ENCODE measurements around the gene IQCB1.

The IQCB1 gene

DNA sequence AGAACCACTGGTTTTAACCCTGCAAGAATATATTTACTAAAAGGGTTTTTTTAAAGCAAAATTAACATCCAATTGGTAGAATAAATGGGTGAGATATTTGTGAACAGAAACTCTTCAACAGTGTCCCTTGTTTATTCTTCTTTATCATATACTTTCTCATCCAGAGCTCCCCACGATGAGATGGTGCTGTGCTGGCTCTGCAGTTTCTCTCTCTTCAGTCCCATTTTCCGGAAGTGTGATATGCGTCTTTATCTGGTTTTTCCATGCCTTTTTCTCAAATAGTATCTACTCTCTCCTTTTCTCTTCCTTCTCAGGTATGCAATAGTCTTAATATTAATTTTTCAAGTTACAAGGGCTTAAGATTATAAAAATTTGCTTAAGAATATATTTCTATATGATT lies 1.6 kb upstream of the IQCB1 start:
- Histone ChIP-seq H3K4me3 (ENCODE audit: low read length, poor library complexity, severe bottlenecking) (peak overlapping the region; percentile 92), H3K36me3 (ENCODE audit: insufficient read depth, low read length) (no peaks in the 10 kb centered on the region), H2AFZ (ENCODE audit: low read length) (peak overlapping the region; percentile 79; the same call in 1 of the 2 replicates), H3K79me2 (ENCODE audit: insufficient read depth, low read length) (peaks cover 72% of the 10 kb centered on the region), H3K9me3 (ENCODE audit: insufficient read depth, low read depth, low read length) (no peaks in the 10 kb centered on the region), H3K9me2 (replicated peaks; ENCODE audit: low read depth, low read length) (no peaks in the 10 kb centered on the region), H3K4me2 (ENCODE audit: low read depth, low read length, poor library complexity, severe bottlenecking) (peak overlapping the region; percentile 92), H3K27me3 (ENCODE audit: insufficient read depth, low read length, poor library complexity, severe bottlenecking) (no peaks in the 10 kb centered on the region), H4K20me1 (ENCODE audit: insufficient read depth, low read length, poor library complexity, severe bottlenecking) (peaks cover 13% of the 10 kb centered on the region), H3K4me1 (ENCODE audit: insufficient read depth, low read length, poor library complexity, severe bottlenecking) (peaks cover 57% of the 10 kb centered on the region), H3K9ac (ENCODE audit: low read depth, low read length, poor library complexity, severe bottlenecking) (peak overlapping the region; percentile 90), H3F3A (ENCODE audit: low read depth) (no peaks in the 10 kb centered on the region)
- TF ChIP-seq EZH2phosphoT487 (IDR thresholded peaks at IDR 0.05; ENCODE audit: borderline replicate concordance) = no peak
- TF ChIP-seq, protein P1, sequence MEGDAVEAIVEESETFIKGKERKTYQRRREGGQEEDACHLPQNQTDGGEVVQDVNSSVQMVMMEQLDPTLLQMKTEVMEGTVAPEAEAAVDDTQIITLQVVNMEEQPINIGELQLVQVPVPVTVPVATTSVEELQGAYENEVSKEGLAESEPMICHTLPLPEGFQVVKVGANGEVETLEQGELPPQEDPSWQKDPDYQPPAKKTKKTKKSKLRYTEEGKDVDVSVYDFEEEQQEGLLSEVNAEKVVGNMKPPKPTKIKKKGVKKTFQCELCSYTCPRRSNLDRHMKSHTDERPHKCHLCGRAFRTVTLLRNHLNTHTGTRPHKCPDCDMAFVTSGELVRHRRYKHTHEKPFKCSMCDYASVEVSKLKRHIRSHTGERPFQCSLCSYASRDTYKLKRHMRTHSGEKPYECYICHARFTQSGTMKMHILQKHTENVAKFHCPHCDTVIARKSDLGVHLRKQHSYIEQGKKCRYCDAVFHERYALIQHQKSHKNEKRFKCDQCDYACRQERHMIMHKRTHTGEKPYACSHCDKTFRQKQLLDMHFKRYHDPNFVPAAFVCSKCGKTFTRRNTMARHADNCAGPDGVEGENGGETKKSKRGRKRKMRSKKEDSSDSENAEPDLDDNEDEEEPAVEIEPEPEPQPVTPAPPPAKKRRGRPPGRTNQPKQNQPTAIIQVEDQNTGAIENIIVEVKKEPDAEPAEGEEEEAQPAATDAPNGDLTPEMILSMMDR (conservative IDR thresholded peaks at IDR 0.05; ENCODE audit: low read length) = no peak

- Histone ChIP-seq H3K4me2 (ENCODE audit: low read depth, low read length, poor library complexity, severe bottlenecking) (peak overlapping the region; percentile 92), H3K36me3 (ENCODE audit: insufficient read depth, low read length) (no peaks in the 10 kb centered on the region), H3K9ac (ENCODE audit: low read depth, low read length, poor library complexity, severe bottlenecking) (peak overlapping the region; percentile 90), H3K79me2 (ENCODE audit: insufficient read depth, low read length) (peaks cover 77% of the 10 kb centered on the region), H2AFZ (ENCODE audit: low read length) (peak overlapping the region; percentile 79; the same call in 1 of the 2 replicates), H3K9me3 (ENCODE audit: insufficient read depth, low read depth, low read length) (no peaks in the 10 kb centered on the region), H3K4me3 (ENCODE audit: low read length, poor library complexity, severe bottlenecking) (peak overlapping the region; percentile 92), H3K9me2 (replicated peaks; ENCODE audit: low read depth, low read length) (no peaks in the 10 kb centered on the region), H3F3A (ENCODE audit: low read depth) (no peaks in the 10 kb centered on the region), H4K20me1 (ENCODE audit: insufficient read depth, low read length, poor library complexity, severe bottlenecking) (peaks cover 17% of the 10 kb centered on the region), H3K4me1 (ENCODE audit: insufficient read depth, low read length, poor library complexity, severe bottlenecking) (peaks cover 61% of the 10 kb centered on the region), H3K27me3 (ENCODE audit: insufficient read depth, low read length, poor library complexity, severe bottlenecking) (no peaks in the 10 kb centered on the region)
- no peak for TF ChIP-seq EZH2phosphoT487 (IDR thresholded peaks at IDR 0.05; ENCODE audit: borderline replicate concordance)
- TF ChIP-seq, protein P1 (conservative IDR thresholded peaks at IDR 0.05; ENCODE audit: low read length) = no peak
Measured at GRCh38 chr3:121836064-121836463, 1.2 kb upstream of the IQCB1 start.

GRCh38 chr3:121835465-121835801 lies 573 bp upstream of the IQCB1 start:
- peaks cover 82% of the 10 kb centered on the region for H3K79me2 ChIP-seq (ENCODE audit: insufficient read depth, low read length)

More at GRCh38 chr3:121835465-121835801, 573 bp upstream of the IQCB1 start:
- Histone ChIP-seq H3K9me2 (replicated peaks; ENCODE audit: low read depth, low read length) (no peaks in the 10 kb centered on the region), H3F3A (ENCODE audit: low read depth) (no peaks in the 10 kb centered on the region), H3K4me3 (ENCODE audit: low read length, poor library complexity, severe bottlenecking) (peak overlapping the region; percentile 92), H4K20me1 (ENCODE audit: insufficient read depth, low read length, poor library complexity, severe bottlenecking) (peaks cover 20% of the 10 kb centered on the region), H3K4me1 (ENCODE audit: insufficient read depth, low read length, poor library complexity, severe bottlenecking) (peaks cover 67% of the 10 kb centered on the region), H3K4me2 (ENCODE audit: low read depth, low read length, poor library complexity, severe bottlenecking) (peak overlapping the region; percentile 92), H3K36me3 (ENCODE audit: insufficient read depth, low read length) (no peaks in the 10 kb centered on the region), H3K27me3 (ENCODE audit: insufficient read depth, low read length, poor library complexity, severe bottlenecking) (no peaks in the 10 kb centered on the region), H3K9ac (ENCODE audit: low read depth, low read length, poor library complexity, severe bottlenecking) (peak overlapping the region; percentile 90), H3K9me3 (ENCODE audit: insufficient read depth, low read depth, low read length) (no peaks in the 10 kb centered on the region), H2AFZ (ENCODE audit: low read length) (peak overlapping the region; percentile 79)
- no peak for TF ChIP-seq EZH2phosphoT487 (IDR thresholded peaks at IDR 0.05; ENCODE audit: borderline replicate concordance)
- TF ChIP-seq, protein P1 (conservative IDR thresholded peaks at IDR 0.05; ENCODE audit: low read length) = no peak

Data from Loucy (cell line).